ENCODE measurements around the gene PRDM7.
"Not testable (repeated sequence)": the region's sequence is repeated elsewhere in the genome, so short reads cannot be mapped to it uniquely, and the experiment has no call there.

Gene PRDM7

DNA sequence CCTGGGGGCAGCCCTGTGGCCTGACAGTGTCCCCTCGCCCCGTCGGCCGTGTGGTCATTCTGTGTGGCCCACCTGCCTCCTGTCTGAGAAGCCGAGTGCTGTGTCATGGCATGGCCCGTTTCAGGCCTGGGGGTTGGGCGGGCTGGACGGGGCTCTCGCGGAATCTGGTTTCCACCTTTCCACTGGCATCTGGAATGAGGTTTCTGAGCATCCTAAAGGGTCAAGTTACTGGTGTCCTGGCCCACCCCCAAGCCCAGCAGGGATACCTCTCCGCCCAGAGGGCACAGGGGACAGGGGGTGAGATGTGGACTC, 65.7 kb downstream of the PRDM7 start:
- no peak for DNase-seq

GRCh38 chr16:90010676-90011507, 66.2 kb downstream of the PRDM7 start:
- no peak for DNase-seq

DNA sequence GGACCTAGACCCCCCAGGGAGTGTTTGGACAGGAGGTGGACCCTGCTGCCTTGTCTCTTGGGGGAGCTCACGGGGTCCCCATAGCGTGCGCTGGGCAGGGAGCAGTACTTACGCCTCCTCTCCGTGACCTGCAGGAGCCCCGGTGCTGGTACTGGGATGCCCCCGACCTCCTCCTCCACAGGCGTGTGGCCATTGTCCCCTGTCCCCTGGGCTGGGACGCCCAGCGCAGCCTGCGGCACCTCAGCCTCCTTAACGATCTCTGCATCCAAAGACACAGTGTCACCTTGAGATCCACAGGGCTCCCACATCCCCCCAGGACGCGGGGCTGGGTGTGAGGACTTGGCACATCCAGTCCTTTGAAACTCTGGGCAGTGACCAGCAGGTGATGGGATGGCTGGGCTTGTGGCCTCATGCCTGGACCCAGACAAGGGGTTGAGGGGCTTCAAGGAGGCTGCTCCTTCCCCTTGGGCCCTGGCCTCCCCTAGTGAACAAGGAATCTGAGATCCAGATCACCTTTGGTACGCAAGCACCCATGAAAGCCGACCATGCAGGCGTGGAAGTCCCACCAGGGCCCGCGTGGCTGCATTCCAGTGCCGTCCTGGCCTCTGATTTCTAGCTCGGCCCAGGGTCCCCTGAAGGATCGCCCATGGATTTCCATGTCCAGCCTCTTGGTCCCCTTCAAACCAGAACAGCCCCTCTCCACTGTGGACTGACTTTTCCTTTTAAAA, 67.8 kb downstream of the PRDM7 start:
- DNase-seq: peak in 1 of 3 donors; percentile 11

GRCh38 chr16:90008708-90009145, 68.4 kb downstream of the PRDM7 start:
- DNase-seq: peak; percentile 37 to 45 (median 44)

DNA sequence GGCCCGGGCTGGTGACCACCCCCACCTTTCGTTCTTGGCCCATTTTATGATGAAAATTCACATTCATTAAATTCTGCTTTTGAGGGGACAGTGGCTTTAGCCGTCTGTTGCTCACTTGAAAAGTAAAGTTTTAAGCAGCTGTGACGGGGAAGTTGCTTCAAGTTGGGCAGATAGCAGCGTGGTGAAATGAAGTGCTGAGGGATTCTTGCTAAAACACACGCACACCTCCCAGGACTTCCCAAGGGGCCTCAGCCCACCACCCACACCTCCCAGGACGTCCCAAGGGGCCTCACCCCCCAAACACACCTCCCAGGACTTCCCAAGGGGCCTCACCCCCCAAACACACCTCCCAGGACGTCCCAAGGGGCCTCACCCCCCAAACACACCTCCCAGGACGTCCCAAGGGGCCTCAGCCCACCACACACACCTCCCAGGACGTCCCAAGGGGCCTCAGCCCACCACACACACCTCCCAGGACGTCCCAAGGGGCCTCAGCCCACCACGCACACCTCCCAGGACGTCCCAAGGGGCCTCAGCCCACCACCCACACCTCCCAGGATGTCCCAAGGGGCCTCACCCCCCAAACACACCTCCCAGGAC, 69.4 kb downstream of the PRDM7 start:
- DNase-seq: not testable (repeated sequence)

- DNase-seq: no peak
These were observed 70.1 kb downstream of the PRDM7 start for GRCh38 chr16:90007015-90007414.
